HEK293 (cell line): ENCODE measurements around the gene MTA1.
A peak's percentile ranks its signal among the peaks of the same experiment; 100 is the strongest.

Experiments used
- CTCF ChIA-PET: fragments of 350-600 bp; formaldehyde crosslinking; extraction: SDS; loops from one replicate; lab custom pipeline; 2021; ENCODE audit warnings: antibody characterized with exemption; lab: Yijun Ruan, JAX
- POLR2A ChIA-PET: fragments of 300-600 bp; formaldehyde crosslinking; extraction: SDS; loops from one replicate; lab custom pipeline; 2020; ENCODE audit warnings: antibody characterized with exemption, inconsistent platforms; lab: Yijun Ruan, JAX
- H3K27ac ChIP-seq: fragments of 200-500 bp; sonication (Bioruptor generic); 2 replicates; pipeline ENCODE4 v1.5.1; 2014; ENCODE audit warnings: low read depth, low read length, control low read depth, inconsistent platforms; ENCODE audit errors: extremely low read depth
- H3K36me3 ChIP-seq, 2 experiments: fragments of 200-500 bp in 1 of 2; sonication (Bioruptor generic) in 1 of 2; 1 replicate in 1 of 2; 2 replicates in 1 of 2; pipeline ENCODE4 v1.5.1; 2014 to 2017; ENCODE audit warnings: inconsistent platforms in 2 of 2, low read length in 2 of 2; ENCODE audit not compliant: control insufficient read depth in 2 of 2, insufficient read depth in 1 of 2
- H3K4me1 ChIP-seq: fragments of 200-500 bp; sonication (Bioruptor generic); 2 replicates; pipeline ENCODE4 v1.5.1; 2014; ENCODE audit warnings: mild to moderate bottlenecking, low read length, inconsistent platforms; ENCODE audit not compliant: control insufficient read depth, insufficient read depth
- H3K4me3 ChIP-seq: 2 replicates; pipeline ENCODE4 v1.5.1; 2011; ENCODE audit warnings: low read depth, mild to moderate bottlenecking, control low read depth, low read length, moderate library complexity
- H3K9me3 ChIP-seq: fragments of 200-500 bp; sonication (Bioruptor generic); 2 replicates; pipeline ENCODE4 v1.5.1; 2014; ENCODE audit warnings: low read depth, low read length, inconsistent platforms; ENCODE audit not compliant: control insufficient read depth, insufficient read depth
- MZF1 ChIP-seq: fragments of 450-650 bp; formaldehyde crosslinking; IDR thresholded peaks from 2 replicates; pipeline ENCODE4 v1.5.1; 2017; ENCODE audit warnings: missing biosample characterization, missing genetic modification characterization, borderline replicate concordance
- PRDM10 ChIP-seq: fragments of 450-650 bp; formaldehyde crosslinking; IDR thresholded peaks from 2 replicates; pipeline ENCODE4 v1.5.1; 2016; ENCODE audit warnings: missing biosample characterization, missing genetic modification characterization
- SP2 ChIP-seq: fragments of 450-650 bp; formaldehyde crosslinking; IDR thresholded peaks from 2 replicates; pipeline ENCODE4 v1.5.1; 2016; ENCODE audit warnings: missing biosample characterization, missing genetic modification characterization
- SP3 ChIP-seq: fragments of 450-650 bp; formaldehyde crosslinking; IDR thresholded peaks from 2 replicates; pipeline ENCODE4 v1.5.1; 2016; ENCODE audit warnings: missing biosample characterization, missing genetic modification characterization
- TRIM28 ChIP-seq: IDR thresholded peaks from 2 replicates; pipeline ENCODE4 v1.6.1; 2011; ENCODE audit warnings: low read length, control low read depth, borderline replicate concordance
- ZBTB10 ChIP-seq: fragments of 450-650 bp; formaldehyde crosslinking; IDR thresholded peaks from 2 replicates; pipeline ENCODE4 v1.5.1; 2016; ENCODE audit warnings: missing biosample characterization, missing genetic modification characterization
- ZBTB11 ChIP-seq: fragments of 450-650 bp; formaldehyde crosslinking; conservative IDR thresholded peaks from 2 replicates; pipeline ENCODE4 v1.5.1; 2016; ENCODE audit warnings: low read depth, missing biosample characterization, missing genetic modification characterization
- ZBTB26 ChIP-seq: fragments of 450-650 bp; formaldehyde crosslinking; optimal IDR thresholded peaks from 2 replicates; pipeline ENCODE3; 2016; ENCODE audit warnings: missing biosample characterization, mild to moderate bottlenecking, missing genetic modification characterization
- ZBTB48 ChIP-seq: fragments of 450-650 bp; formaldehyde crosslinking; IDR thresholded peaks from 2 replicates; pipeline ENCODE4 v1.5.1; 2016; ENCODE audit warnings: missing biosample characterization, missing genetic modification characterization
- ZIC2 ChIP-seq: fragments of 450-650 bp; formaldehyde crosslinking; IDR thresholded peaks from 2 replicates; pipeline ENCODE4 v1.5.1; 2016; ENCODE audit warnings: missing biosample characterization, missing genetic modification characterization
- ZNF302 ChIP-seq: fragments of 450-650 bp; formaldehyde crosslinking; IDR thresholded peaks from 2 replicates; pipeline ENCODE4 v1.5.1; 2016; ENCODE audit warnings: missing biosample characterization, missing genetic modification characterization, low read depth
- ZNF394 ChIP-seq: fragments of 450-650 bp; formaldehyde crosslinking; IDR thresholded peaks from 2 replicates; pipeline ENCODE4 v1.5.1; 2016; ENCODE audit warnings: missing biosample characterization, missing genetic modification characterization, mild to moderate bottlenecking, moderate library complexity, borderline replicate concordance
- ZNF416 ChIP-seq: fragments of 450-650 bp; formaldehyde crosslinking; IDR thresholded peaks from 2 replicates; pipeline ENCODE4 v1.5.1; 2016; ENCODE audit warnings: missing biosample characterization, missing genetic modification characterization
- ZNF449 ChIP-seq: fragments of 450-650 bp; formaldehyde crosslinking; IDR thresholded peaks from 2 replicates; pipeline ENCODE4 v1.5.1; 2017; ENCODE audit warnings: missing biosample characterization, mild to moderate bottlenecking, missing genetic modification characterization, moderate library complexity
- ZNF571 ChIP-seq: fragments of 450-650 bp; formaldehyde crosslinking; IDR thresholded peaks from 2 replicates; pipeline ENCODE4 v1.5.0; 2017; ENCODE audit warnings: missing biosample characterization, missing genetic modification characterization
- ZNF654 ChIP-seq: fragments of 450-650 bp; formaldehyde crosslinking; IDR thresholded peaks from 2 replicates; pipeline ENCODE4 v1.5.1; 2016; ENCODE audit warnings: low read depth, missing biosample characterization, missing genetic modification characterization
- ZNF664 ChIP-seq: fragments of 450-650 bp; formaldehyde crosslinking; IDR thresholded peaks from 2 replicates; pipeline ENCODE4 v1.5.1; 2016; ENCODE audit warnings: missing biosample characterization, missing genetic modification characterization
- ZSCAN23 ChIP-seq: fragments of 450-650 bp; formaldehyde crosslinking; IDR thresholded peaks from 2 replicates; pipeline ENCODE4 v1.5.1; 2016; ENCODE audit warnings: missing biosample characterization, missing genetic modification characterization

Gene MTA1

GRCh38 chr14:105398726-105399465 is 20.7 kb upstream of the MTA1 start:
- CTCF ChIA-PET, result interaction anchor here (0.7 to 1.2 kb wide), 3 partner anchors 12 to 82 kb away, joined by 3 to 4 read pairs (median 3); no protein-coding TSS in a partner anchor
- Histone ChIP-seq H3K9me3 (no peaks in the 10 kb centered on the region), H3K27ac (peak overlapping the region; percentile 79; the same call in 1 of the 2 replicates), H3K4me3 (peak overlapping the region; percentile 67), H3K4me1 (no peaks in the 10 kb centered on the region), H3K36me3 (peaks cover 0 to 21% of the 10 kb centered on the region in 2 experiments; a peak in 2 of 3 replicates)
- POLR2A ChIA-PET, result interaction anchor here (1.0 kb wide), 1 partner anchor 12 kb away, joined by 3 read pairs; no protein-coding TSS in a partner anchor
- no peak for TF ChIP-seq ZNF416 (tag by site-specific recombination)
- TF ChIP-seq ZBTB48 (tag by site-specific recombination), result 0 out of 2 replicates have a peak, but pooled peaks have one; percentile 17
- TF ChIP-seq MZF1 (tag by site-specific recombination), result no peak
- TF ChIP-seq ZNF654 (tag by site-specific recombination), result no peak
- no peak for TF ChIP-seq TRIM28
- no peak for TF ChIP-seq ZBTB10 (tag by site-specific recombination)
- TF ChIP-seq ZIC2 (tag by site-specific recombination), result 0 out of 2 replicates have a peak, but pooled peaks have one; percentile 55
- TF ChIP-seq ZNF449 (tag by site-specific recombination), result no peak
- peak; percentile 80 for TF ChIP-seq SP3
- peak; percentile 79; the same call in 1 of the 2 replicates for TF ChIP-seq ZBTB11
- TF ChIP-seq ZBTB26, result no peak
- TF ChIP-seq ZSCAN23 (tag by site-specific recombination), result no peak
- no peak for TF ChIP-seq ZNF302 (tag by site-specific recombination)
- TF ChIP-seq ZNF664 (tag by site-specific recombination), result no peak
- no peak for TF ChIP-seq PRDM10 (tag by site-specific recombination)
- TF ChIP-seq SP2 (tag by site-specific recombination), result peak; percentile 70
- TF ChIP-seq ZNF571 (tag by site-specific recombination), result no peak
- TF ChIP-seq ZNF394 (tag by site-specific recombination), result 0 out of 2 replicates have a peak, but pooled peaks have one; percentile 20
